ENCODE results near the gene CASK.

DNA sequence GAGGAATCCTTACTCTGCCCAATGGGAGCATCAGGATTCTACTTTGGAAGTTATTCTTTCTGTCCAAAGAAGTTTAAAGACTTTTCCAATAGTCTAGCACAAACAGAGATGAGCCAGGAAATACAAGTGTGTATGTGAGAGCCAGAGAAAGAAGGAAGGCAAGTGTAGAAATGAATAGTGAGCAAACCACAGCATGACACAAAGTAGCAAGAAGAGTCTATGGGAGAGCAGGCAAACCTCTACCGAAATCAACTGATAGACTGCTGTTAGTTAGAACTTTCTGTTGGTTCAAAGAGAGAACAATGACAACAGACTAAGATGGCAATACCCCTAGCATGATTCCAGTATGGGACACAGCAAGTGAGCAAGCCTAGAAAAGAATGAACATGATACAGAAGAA lies 250.7 kb downstream of the CASK start:
- TF ChIP-seq, protein P1, sequence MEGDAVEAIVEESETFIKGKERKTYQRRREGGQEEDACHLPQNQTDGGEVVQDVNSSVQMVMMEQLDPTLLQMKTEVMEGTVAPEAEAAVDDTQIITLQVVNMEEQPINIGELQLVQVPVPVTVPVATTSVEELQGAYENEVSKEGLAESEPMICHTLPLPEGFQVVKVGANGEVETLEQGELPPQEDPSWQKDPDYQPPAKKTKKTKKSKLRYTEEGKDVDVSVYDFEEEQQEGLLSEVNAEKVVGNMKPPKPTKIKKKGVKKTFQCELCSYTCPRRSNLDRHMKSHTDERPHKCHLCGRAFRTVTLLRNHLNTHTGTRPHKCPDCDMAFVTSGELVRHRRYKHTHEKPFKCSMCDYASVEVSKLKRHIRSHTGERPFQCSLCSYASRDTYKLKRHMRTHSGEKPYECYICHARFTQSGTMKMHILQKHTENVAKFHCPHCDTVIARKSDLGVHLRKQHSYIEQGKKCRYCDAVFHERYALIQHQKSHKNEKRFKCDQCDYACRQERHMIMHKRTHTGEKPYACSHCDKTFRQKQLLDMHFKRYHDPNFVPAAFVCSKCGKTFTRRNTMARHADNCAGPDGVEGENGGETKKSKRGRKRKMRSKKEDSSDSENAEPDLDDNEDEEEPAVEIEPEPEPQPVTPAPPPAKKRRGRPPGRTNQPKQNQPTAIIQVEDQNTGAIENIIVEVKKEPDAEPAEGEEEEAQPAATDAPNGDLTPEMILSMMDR (IDR thresholded peaks at IDR 0.05; ENCODE audit: low read depth, low read length, missing input control) = no peak
- TF ChIP-seq, protein P2, sequence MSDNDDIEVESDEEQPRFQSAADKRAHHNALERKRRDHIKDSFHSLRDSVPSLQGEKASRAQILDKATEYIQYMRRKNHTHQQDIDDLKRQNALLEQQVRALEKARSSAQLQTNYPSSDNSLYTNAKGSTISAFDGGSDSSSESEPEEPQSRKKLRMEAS (IDR thresholded peaks at IDR 0.05) = no peak
- TF ChIP-seq, protein P3, sequence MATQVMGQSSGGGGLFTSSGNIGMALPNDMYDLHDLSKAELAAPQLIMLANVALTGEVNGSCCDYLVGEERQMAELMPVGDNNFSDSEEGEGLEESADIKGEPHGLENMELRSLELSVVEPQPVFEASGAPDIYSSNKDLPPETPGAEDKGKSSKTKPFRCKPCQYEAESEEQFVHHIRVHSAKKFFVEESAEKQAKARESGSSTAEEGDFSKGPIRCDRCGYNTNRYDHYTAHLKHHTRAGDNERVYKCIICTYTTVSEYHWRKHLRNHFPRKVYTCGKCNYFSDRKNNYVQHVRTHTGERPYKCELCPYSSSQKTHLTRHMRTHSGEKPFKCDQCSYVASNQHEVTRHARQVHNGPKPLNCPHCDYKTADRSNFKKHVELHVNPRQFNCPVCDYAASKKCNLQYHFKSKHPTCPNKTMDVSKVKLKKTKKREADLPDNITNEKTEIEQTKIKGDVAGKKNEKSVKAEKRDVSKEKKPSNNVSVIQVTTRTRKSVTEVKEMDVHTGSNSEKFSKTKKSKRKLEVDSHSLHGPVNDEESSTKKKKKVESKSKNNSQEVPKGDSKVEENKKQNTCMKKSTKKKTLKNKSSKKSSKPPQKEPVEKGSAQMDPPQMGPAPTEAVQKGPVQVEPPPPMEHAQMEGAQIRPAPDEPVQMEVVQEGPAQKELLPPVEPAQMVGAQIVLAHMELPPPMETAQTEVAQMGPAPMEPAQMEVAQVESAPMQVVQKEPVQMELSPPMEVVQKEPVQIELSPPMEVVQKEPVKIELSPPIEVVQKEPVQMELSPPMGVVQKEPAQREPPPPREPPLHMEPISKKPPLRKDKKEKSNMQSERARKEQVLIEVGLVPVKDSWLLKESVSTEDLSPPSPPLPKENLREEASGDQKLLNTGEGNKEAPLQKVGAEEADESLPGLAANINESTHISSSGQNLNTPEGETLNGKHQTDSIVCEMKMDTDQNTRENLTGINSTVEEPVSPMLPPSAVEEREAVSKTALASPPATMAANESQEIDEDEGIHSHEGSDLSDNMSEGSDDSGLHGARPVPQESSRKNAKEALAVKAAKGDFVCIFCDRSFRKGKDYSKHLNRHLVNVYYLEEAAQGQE (IDR thresholded peaks at IDR 0.05) = no peak
- TF ChIP-seq, protein P4, sequence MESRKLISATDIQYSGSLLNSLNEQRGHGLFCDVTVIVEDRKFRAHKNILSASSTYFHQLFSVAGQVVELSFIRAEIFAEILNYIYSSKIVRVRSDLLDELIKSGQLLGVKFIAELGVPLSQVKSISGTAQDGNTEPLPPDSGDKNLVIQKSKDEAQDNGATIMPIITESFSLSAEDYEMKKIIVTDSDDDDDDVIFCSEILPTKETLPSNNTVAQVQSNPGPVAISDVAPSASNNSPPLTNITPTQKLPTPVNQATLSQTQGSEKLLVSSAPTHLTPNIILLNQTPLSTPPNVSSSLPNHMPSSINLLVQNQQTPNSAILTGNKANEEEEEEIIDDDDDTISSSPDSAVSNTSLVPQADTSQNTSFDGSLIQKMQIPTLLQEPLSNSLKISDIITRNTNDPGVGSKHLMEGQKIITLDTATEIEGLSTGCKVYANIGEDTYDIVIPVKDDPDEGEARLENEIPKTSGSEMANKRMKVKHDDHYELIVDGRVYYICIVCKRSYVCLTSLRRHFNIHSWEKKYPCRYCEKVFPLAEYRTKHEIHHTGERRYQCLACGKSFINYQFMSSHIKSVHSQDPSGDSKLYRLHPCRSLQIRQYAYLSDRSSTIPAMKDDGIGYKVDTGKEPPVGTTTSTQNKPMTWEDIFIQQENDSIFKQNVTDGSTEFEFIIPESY (IDR thresholded peaks at IDR 0.05) = no peak
- TF ChIP-seq RXRA (IDR thresholded peaks at IDR 0.05) (no peak), TAF1 (conservative IDR thresholded peaks at IDR 0.05) (no peak), RAD21 (IDR thresholded peaks at IDR 0.05) (no peak), GABPA (IDR thresholded peaks at IDR 0.05 in 1 of 2, conservative IDR thresholded peaks at IDR 0.05 in 1 of 2) (no peak)
- TF ChIP-seq, protein P5, sequence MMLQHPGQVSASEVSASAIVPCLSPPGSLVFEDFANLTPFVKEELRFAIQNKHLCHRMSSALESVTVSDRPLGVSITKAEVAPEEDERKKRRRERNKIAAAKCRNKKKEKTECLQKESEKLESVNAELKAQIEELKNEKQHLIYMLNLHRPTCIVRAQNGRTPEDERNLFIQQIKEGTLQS (IDR thresholded peaks at IDR 0.05) = no peak
